Skin of body (tissue), 3 donors: Measurements from ENCODE around the gene SLC4A1. TPM values are rescaled to one million over a fixed set of nuclear protein-coding genes. Genes with fewer than 3 reads are reported as not detected.

ENCODE experiments used
- DNase-seq: peaks from one replicate; lab custom pipeline; 2025; lab: John Stamatoyannopoulos, UW
- small RNA-seq: library from RNA; depleted of rRNA; stranded (forward); fragments of <200 nt; gene quantifications from one replicate; pipeline ENCODE3, GENCODE V24; 2014; ENCODE audit warnings: low replicate concordance
- total RNA-seq: library from RNA; depleted of rRNA; stranded (reverse); fragments of >200 nt; gene quantifications from one replicate; pipeline ENCODE4 v1.2.3, GENCODE V29; 2014

The SLC4A1 gene
- total RNA-seq, 1 donor from 2014 or later: 30.1 TPM

DNA sequence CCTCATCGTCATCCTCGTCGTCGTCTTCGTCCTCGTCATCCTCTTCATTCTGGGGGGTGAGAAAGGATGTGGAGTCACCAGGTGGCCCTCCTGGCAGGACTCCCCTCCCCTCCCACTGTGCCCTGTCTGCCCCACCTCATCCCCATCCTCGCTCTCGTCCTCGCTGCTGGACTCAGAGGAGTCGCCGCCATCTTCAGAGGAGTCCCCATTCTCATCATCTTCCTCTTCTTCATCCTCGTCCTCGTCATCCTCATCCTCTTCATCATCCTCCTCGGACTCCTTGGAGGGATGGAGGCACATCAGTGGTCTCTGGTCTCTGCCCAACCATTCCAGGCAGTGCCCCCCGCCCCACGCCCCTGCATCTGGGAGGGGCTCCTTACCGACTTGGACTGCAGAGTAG is 60.6 kb downstream of the SLC4A1 start:
- DNase-seq: no peak

DNA sequence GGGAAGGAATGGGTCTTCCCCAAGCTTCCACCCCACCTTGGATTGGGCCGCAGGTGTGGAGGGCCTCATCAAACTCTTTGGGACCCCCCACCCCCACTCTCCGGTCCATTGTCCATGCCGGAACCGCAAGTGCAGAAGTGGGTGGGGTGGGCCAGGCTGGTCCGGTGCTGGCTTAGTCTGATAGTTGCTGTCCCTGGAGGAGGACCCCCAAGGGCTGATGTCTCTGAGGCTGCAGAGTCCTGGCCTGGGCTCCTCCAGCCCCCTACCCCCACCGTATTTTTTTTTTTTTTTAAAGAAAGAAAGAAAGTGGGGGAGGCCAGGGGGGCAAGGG is 61.1 kb downstream of the SLC4A1 start:
- DNase-seq: no peak

DNA sequence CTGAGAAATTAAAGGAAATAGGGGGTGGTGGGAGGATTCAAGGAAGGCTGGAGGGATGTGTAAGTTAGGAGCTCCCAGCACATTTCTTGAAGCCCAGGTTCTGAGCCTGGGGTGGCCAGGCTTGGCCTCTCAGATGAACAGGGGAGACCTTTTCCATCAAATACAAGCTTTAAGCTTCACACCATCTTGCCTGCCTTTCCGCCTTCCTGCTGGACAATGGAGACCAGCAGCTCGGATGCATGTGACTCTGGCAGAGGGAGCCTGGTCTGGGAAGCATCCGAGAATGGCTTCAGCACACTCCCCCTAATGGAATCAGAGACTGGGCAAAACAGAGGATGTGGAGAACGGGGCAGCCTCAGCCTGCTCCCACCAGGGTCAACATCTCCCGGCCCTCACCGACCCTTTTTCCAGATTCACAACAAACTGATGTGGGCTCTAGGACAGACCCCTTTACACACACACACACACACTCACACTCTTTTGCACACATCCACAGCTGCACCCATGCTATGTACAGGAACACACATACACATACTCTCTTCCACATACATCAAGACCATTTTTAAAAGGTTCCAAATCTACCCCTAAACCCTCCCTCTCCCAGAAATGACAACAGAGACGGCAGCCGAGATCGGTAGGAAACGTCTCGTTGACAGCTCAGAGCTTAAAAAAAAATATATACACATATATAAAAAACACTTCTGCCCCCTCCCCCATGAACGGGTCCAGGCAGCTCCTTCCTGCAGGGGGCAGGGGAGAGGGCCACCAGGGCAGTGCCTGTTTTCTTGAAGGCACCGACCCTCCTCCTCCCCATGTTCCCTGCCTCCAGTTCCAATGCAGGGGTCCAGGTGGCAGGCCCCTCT is 61.7 kb downstream of the SLC4A1 start:
- no peak for DNase-seq

DNA sequence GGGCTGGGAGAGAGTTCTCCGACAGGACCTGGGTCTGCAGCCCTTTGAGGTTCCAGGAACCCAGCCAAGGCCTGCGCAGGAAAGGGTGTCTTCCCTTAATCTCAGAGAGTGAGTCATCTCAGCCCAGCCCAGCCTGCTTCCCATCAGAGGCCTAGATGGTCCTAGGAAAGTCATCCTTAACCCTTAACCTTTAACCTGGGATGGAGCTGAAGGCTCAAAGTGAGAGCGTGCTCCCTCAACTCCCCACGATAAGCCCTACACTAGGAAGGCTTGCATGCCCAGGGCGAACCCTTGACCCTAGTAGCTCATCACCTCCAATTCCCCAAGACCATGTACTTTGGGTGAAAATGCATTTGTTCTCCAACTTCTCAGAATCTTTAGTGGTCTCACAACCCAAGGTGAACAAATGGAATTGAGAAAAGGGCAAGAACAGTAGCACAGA is 63.5 kb downstream of the SLC4A1 start:
- DNase-seq: no peak

- no peak for DNase-seq
These were observed 64.0 kb downstream of the SLC4A1 start for GRCh38 chr17:44203731-44204440.

- no peak for DNase-seq
These were observed 65.2 kb downstream of the SLC4A1 start for GRCh38 chr17:44202756-44203155.

DNA sequence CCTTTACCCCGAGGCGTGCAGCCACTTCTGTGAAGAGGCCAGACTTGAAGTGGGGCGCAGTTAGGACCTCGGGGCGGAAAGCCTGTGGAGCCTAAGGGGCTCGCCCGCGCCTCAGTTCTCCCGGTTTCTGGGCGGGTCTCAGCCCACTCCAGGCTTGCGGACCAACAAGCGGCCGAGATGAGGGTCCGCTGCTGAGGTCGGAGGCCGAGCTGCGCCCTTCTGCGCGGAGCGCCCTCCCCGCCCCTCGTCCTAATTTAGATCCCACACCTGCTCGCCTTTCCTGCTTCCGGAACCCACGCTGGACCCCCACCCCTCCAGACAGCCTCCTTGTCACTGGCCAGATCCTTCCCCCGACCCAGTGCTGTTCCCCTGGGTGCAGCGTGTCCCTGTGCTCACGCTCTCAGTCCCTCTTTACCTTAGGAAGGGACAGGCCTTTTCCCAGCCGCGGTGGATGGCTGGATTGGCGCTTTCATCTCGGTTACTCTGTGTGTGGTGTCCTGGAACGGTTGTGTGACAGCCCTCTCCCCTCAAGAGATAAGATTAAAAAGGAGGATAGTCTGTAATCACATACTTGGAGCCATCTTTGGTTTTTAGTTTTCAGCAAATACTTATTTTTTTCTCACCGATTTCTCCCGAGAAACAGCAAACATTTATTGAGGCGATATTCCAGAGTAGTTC is 67.3 kb downstream of the SLC4A1 start:
- DNase-seq: no peak

GRCh38 chr17:44199553-44200477 is 68.1 kb downstream of the SLC4A1 start, which contains the start of gene ATXN7L3:
ATXN7L3 (minus strand) TSS chr17:44199884; CDS start chr17:44198070, 1,814 bp downstream.
- DNase-seq: peak; percentile 97

- DNase-seq: no peak
These were observed 69.0 kb downstream of the SLC4A1 start for GRCh38 chr17:44198721-44199552.

Small RNA genes within 50 kb of the gene (small RNA-seq; reads per million reads assigned to genes)
- gene MIR6782: not detected
- gene RF00012: not detected
- not detected for gene RN7SL507P
- gene RNU6-453P: not detected

Other genes starting within 250 kb of the SLC4A1 start
- gene LSM12, start 201.5 kb downstream of the SLC4A1 start, total RNA-seq: 12.2 TPM
- gene G6PC3, start 197.4 kb downstream of the SLC4A1 start, total RNA-seq: 9.4 TPM
- 55.1 TPM for gene HDAC5, start 144.5 kb downstream of the SLC4A1 start, total RNA-seq
- gene HROB, start 126.2 kb downstream of the SLC4A1 start, total RNA-seq: 2.1 TPM
- gene ASB16, start 97.4 kb downstream of the SLC4A1 start, total RNA-seq: 0.89 TPM
- 16.4 TPM for gene TMUB2, start 81.2 kb downstream of the SLC4A1 start, total RNA-seq
- gene ATXN7L3, start 68.3 kb downstream of the SLC4A1 start, total RNA-seq: 26.2 TPM
- gene UBTF, start 48.5 kb downstream of the SLC4A1 start, total RNA-seq: 52.6 TPM
- gene RUNDC3A, start 40.5 kb upstream of the SLC4A1 start, total RNA-seq: 7.6 TPM
- gene SLC25A39, start 56.7 kb upstream of the SLC4A1 start, total RNA-seq: 68.0 TPM
- gene GRN, start 77.2 kb upstream of the SLC4A1 start, total RNA-seq: 184 TPM
- 3.4 TPM for gene FAM171A2, start 95.7 kb upstream of the SLC4A1 start, total RNA-seq
- gene ITGA2B, start 121.5 kb upstream of the SLC4A1 start, total RNA-seq: 2.4 TPM
- 32.4 TPM for gene GPATCH8, start 235.3 kb upstream of the SLC4A1 start, total RNA-seq